ENCODE measurements around the gene SLC12A3.

The SLC12A3 gene

DNA sequence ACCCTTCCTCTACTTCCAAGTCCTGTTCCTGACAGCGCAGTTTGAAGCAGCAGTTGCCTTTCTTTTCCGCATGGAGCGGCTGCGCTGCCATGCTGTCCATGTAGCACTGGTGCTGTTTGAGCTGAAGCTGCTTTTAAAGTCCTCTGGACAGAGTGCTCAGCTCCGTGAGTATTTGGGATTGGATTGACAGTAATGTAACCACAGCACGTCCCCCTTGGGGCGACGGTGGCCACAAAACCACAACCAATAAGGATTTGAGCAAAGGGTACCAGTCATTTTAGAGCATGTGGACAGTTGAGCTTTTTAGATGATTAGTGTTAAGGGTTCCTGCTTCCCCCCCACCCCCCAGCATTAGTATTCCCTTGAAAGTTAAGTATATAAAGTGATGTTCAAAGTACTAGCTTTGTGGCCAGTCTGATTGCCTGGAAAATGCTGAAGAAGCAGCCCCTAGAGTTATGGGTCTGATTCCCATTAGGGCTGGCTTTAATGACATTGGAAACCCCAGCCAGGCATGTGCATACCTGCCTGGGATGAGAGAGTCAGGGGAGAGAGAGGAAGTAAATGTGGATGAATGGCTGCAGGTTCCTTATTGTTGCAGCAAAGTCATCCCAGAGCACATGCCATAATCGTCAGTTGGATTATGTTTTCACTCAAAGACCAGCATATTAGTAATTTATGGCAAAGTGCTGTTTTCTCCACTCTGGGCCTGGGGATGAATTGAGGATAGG, 31.6 kb upstream of the SLC12A3 start:
- TF ChIP-seq, protein P1, sequence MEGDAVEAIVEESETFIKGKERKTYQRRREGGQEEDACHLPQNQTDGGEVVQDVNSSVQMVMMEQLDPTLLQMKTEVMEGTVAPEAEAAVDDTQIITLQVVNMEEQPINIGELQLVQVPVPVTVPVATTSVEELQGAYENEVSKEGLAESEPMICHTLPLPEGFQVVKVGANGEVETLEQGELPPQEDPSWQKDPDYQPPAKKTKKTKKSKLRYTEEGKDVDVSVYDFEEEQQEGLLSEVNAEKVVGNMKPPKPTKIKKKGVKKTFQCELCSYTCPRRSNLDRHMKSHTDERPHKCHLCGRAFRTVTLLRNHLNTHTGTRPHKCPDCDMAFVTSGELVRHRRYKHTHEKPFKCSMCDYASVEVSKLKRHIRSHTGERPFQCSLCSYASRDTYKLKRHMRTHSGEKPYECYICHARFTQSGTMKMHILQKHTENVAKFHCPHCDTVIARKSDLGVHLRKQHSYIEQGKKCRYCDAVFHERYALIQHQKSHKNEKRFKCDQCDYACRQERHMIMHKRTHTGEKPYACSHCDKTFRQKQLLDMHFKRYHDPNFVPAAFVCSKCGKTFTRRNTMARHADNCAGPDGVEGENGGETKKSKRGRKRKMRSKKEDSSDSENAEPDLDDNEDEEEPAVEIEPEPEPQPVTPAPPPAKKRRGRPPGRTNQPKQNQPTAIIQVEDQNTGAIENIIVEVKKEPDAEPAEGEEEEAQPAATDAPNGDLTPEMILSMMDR (IDR thresholded peaks at IDR 0.05; ENCODE audit: insufficient read depth, low read length, poor library complexity, severe bottlenecking), result no peak
- DNase-seq (ENCODE audit: extremely low read depth, insufficient read length), result no peak
- no peak overlapping the region for H3K4me3 ChIP-seq (replicated peaks; ENCODE audit: low read depth, low read length)
- no peaks in the 10 kb centered on the region for H3K27me3 ChIP-seq (replicated peaks; ENCODE audit: control insufficient read depth, insufficient read depth, low read length)
- H3K36me3 ChIP-seq (ENCODE audit: control insufficient read depth, insufficient read depth, low read length), result peaks cover 17% of the 10 kb centered on the region

DNA sequence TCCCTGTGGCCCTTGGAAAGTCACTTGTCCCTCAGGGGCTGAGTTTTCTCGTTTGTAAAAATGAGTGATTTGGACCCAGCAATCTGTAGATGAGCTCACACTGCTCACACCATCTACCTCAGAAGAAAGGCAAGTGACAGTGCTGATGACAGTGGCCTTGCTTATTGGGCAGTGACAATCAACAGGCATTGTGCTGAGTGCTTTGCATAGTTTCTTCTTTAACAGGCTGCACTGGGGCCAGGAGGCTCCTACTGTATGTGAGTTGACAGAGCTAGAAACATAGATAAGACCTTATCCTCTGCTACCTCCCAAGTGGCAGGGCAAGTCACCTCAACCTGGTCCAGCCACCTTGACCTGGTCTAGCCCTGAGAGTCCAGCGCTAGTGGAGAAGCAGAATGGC, 29.7 kb upstream of the SLC12A3 start:
- H3K36me3 ChIP-seq (ENCODE audit: control insufficient read depth, insufficient read depth, low read length), result peaks cover 12% of the 10 kb centered on the region
- no peak overlapping the region for H3K4me3 ChIP-seq (replicated peaks; ENCODE audit: low read depth, low read length)
- no peak for DNase-seq (ENCODE audit: extremely low read depth, insufficient read length)
- no peaks in the 10 kb centered on the region for H3K27me3 ChIP-seq (replicated peaks; ENCODE audit: control insufficient read depth, insufficient read depth, low read length)
- TF ChIP-seq, protein P1 (IDR thresholded peaks at IDR 0.05; ENCODE audit: insufficient read depth, low read length, poor library complexity, severe bottlenecking), result no peak

DNA sequence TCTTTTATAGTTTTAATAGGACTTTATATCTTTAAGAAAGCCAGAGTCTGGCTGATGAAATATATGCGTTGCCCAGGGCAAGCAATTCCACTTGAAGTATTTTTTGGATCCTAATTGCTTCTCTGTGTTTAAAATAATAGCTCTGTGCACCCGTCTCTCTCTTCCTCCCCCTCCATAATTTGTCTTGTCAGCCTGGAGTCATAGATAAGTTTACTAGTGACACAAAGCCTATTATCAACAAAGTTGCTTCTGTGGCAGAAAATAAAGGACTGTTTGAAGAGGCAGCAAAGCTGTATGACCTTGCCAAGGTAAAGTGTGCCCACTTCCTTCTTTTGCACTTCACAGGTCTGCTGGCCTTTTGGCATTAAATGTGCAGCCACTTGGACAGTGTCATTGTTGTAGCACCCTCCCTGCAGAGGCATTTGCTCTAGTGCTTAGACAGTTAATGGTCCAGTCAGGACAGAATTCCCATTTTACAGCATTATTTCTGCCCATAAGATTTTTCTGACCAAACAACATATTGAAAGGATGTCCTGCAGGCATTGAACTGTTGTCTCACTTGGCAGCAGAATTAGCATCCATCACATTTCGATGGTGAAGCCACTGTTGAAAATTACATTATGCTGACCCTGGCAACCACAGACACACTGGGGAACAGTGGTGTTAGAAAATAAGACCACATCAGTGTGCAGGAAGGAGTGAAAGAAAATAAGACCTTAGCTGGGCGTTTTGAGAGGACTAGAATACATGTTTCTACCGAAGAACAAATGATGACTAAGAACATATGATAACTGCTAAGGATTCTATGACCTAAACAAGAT, 28.4 kb upstream of the SLC12A3 start:
- H3K27me3 ChIP-seq (replicated peaks; ENCODE audit: control insufficient read depth, insufficient read depth, low read length), result no peaks in the 10 kb centered on the region
- no peak for DNase-seq (ENCODE audit: extremely low read depth, insufficient read length)
- TF ChIP-seq, protein P1 (IDR thresholded peaks at IDR 0.05; ENCODE audit: insufficient read depth, low read length, poor library complexity, severe bottlenecking), result no peak
- H3K4me3 ChIP-seq (replicated peaks; ENCODE audit: low read depth, low read length), result no peak overlapping the region
- peaks cover 19% of the 10 kb centered on the region for H3K36me3 ChIP-seq (ENCODE audit: control insufficient read depth, insufficient read depth, low read length)

DNA sequence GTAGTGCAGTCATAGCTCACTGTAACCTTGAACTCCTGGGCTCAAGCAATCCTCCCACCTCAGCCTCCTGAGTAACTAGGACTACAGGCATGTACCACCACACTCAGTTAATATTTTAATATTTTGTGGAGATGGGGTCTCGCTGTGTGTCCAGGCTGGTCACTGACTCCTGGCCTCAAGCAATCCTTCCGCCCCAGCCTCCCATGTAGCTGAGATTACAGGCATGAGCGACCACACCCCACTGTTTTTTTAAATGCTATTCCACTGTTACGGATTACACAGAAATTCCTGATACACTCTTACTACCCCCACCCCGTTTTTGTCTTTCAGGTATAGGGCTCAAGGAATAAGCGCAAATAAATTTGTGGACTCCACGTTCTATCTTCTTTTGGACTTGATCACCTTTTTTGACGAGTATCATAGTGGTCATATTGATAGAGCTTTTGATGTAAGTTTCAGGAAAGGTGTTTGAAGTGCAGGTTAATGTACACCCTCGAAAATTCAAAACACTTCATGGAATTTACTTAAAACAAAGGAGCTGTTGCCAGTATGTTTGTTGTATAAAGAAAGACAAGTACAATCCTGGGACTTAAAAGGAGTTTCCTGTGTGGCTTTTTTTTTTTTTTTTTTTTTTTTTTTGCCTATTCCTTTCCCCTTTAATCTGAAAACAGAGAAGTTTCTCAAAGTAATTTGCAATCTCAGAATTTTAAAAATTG, 26.2 kb upstream of the SLC12A3 start:
- TF ChIP-seq, protein P1 (IDR thresholded peaks at IDR 0.05; ENCODE audit: insufficient read depth, low read length, poor library complexity, severe bottlenecking), result no peak
- Histone ChIP-seq H3K27me3 (replicated peaks; ENCODE audit: control insufficient read depth, insufficient read depth, low read length) (no peaks in the 10 kb centered on the region), H3K4me3 (replicated peaks; ENCODE audit: low read depth, low read length) (no peak overlapping the region), H3K36me3 (ENCODE audit: control insufficient read depth, insufficient read depth, low read length) (peaks cover 18% of the 10 kb centered on the region)
- DNase-seq (ENCODE audit: extremely low read depth, insufficient read length), result no peak

DNA sequence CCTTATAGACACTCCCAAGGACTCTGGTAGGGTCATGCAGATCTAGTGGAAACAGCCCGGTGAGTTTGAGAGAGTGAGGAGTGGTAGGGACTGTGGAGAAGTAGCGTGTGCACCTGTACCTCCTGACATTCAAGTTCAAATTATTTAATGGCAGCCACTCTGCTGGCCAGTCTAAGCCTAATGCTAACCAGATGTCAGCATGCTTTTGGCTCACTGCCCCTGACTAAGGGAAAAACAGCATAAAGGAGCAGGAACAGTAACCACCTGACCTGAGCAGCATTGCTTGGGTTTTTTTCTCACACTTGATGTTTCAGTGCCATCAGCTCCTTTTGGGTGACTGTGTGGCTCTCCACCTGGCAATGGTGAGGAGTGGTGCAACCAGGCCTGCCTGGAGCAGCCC, 23.8 kb upstream of the SLC12A3 start:
- DNase-seq (ENCODE audit: extremely low read depth, insufficient read length), result no peak
- Histone ChIP-seq H3K27me3 (replicated peaks; ENCODE audit: control insufficient read depth, insufficient read depth, low read length) (no peaks in the 10 kb centered on the region), H3K36me3 (ENCODE audit: control insufficient read depth, insufficient read depth, low read length) (peaks cover 18% of the 10 kb centered on the region), H3K4me3 (replicated peaks; ENCODE audit: low read depth, low read length) (no peak overlapping the region)
- TF ChIP-seq, protein P1 (IDR thresholded peaks at IDR 0.05; ENCODE audit: insufficient read depth, low read length, poor library complexity, severe bottlenecking), result no peak
